Daoy (cell line): ENCODE results near the gene KEAP1. TPM values are rescaled to one million over a fixed set of nuclear protein-coding genes. Genes with fewer than 3 reads are reported as not detected.
"Not testable (repeated sequence)": the region's sequence is repeated elsewhere in the genome, so short reads cannot be mapped to it uniquely, and the experiment has no call there.

ENCODE experiments used
- DNase-seq: peaks from one replicate; pipeline ENCODE4 v3.0.0-alpha.2; 2015; ENCODE audit warnings: low read depth
- total RNA-seq: library from RNA; depleted of rRNA; stranded (reverse); fragments of >200 nt; shearing (Covaris generic); gene quantifications from 2 replicates; pipeline ENCODE4 v1.2.3, GENCODE V29; 2014; rRNA removed

The KEAP1 gene
- 92.3 and 99.8 TPM in 2 replicates for total RNA-seq

- DNase-seq: no peak
Measured at GRCh38 chr19:10503002-10503789, at the start of gene KEAP1. TSS of gene KEAP1 (minus strand) at chr19:10503356. CDS start at chr19:10500033, 3,323 bp downstream.

DNA sequence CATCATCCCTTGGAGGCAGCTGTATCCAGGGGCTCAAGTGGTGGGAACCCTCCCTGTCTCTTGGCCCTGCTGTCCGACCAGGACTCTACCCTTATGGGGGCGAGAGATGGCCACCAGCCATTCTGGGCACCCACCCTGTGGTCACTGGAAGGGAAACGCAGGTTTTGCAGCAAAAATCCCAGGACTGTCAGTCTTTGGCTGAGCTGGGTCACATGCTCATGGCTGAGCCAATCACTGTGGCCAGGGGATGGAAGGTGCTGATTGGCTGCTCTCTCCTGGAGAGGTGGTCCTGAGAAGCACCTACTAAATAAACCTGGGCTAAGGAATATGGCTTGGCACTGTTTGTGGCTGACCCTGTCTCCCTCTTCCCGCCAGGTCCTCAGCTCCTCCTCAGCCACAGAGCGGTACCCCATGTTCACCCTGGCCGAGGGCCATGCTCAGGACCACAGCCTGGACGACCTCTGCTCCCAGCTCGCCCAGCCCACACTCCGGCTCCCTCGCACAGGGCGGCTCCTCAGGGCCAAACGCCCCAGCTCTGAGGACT is 49.4 kb upstream of the KEAP1 start:
- DNase-seq: peak; percentile 56

GRCh38 chr19:10551698-10552301 is 48.6 kb upstream of the KEAP1 start:
- DNase-seq: peak; percentile 57

- DNase-seq: not testable (repeated sequence)
Measured at GRCh38 chr19:10551006-10551405, 47.9 kb upstream of the KEAP1 start.

- DNase-seq: no peak
Measured at GRCh38 chr19:10550336-10550735, 47.2 kb upstream of the KEAP1 start.

DNA sequence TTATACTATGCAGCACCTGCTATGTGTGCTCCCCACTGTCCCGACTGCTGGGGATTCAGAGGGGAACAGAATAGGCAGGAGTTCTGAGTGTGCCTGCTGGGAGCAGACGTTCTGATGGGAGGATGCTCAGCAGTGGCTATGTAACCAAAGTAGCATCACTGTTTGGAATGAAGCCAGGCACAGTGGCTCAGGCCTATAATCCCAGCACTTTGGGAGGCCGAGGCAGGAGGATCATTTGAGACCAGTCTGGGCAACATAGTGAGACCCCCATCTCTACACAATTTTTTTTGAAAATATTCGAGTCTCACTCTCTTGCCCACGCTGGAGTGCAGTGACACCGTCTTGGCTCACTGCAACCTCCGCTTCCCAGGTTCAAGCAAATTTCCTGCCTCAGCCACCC is 46.6 kb upstream of the KEAP1 start:
- DNase-seq: no peak

- DNase-seq: no peak
Measured at GRCh38 chr19:10548746-10549276, 45.7 kb upstream of the KEAP1 start.

DNA sequence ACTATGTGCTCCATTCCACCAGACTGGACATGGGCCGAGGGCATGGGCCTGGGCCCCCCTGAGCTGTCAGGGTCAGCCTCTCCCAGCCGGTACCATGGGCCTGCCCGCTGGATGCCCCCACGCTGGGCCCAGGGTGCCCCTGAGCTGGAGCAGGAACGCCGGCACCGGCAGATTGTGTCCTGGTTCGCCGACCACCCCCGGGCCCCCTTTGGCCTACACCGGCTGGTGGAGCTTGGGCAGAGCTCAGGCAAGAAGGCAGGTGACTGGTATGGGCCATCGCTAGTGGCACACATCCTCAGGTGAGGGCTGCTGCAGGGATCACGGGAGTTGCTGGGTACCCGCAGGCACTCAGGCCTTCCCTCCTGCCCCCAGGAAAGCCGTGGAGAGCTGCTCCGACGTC is 43.7 kb upstream of the KEAP1 start:
- DNase-seq: no peak

DNA sequence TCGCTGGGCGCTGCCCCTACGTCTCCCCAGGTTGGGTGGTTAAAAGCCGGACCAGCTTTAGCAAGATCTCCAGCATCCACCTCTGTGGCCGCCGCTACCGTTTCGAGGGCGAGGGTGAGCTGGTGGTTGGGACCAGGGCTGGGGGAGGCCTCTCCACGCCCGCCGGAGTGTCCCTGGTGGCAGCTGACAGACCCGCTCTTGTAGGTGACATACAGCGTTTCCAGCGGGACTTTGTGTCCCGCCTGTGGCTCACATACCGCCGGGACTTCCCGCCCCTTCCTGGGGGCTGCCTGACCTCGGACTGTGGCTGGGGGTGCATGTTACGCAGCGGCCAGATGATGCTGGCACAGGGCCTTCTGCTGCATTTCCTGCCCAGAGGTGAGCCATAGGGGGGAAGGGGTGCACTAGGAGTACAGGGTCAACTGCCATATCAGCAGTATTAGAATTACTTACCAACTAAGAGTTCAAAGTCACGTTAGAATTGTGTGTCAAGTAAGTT is 41.6 kb upstream of the KEAP1 start:
- no peak for DNase-seq

DNA sequence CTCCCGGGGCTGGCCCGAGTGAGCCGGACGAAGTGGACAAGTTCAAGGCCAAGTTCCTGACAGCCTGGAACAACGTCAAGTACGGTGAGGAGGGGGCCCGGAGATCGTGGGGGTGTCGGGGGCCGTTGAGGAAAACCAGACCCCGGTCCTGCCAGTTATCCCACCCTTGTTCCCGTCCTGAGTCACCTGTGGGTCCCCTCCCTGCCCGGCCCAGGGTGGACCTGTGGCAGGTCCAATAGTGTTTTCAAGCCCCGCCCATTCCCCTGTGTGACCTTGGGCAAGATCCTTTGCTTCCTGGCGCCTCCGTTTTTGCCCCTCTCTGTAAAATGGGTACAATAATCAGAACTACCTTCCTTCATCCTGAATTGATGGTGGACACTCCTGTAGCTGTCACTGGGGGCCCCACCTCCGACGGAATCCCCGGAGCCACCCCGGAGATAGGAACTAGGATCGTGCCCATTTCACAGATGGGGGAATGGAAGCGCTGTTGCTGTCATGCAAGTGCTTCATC is 41.1 kb upstream of the KEAP1 start:
- no peak for DNase-seq

DNA sequence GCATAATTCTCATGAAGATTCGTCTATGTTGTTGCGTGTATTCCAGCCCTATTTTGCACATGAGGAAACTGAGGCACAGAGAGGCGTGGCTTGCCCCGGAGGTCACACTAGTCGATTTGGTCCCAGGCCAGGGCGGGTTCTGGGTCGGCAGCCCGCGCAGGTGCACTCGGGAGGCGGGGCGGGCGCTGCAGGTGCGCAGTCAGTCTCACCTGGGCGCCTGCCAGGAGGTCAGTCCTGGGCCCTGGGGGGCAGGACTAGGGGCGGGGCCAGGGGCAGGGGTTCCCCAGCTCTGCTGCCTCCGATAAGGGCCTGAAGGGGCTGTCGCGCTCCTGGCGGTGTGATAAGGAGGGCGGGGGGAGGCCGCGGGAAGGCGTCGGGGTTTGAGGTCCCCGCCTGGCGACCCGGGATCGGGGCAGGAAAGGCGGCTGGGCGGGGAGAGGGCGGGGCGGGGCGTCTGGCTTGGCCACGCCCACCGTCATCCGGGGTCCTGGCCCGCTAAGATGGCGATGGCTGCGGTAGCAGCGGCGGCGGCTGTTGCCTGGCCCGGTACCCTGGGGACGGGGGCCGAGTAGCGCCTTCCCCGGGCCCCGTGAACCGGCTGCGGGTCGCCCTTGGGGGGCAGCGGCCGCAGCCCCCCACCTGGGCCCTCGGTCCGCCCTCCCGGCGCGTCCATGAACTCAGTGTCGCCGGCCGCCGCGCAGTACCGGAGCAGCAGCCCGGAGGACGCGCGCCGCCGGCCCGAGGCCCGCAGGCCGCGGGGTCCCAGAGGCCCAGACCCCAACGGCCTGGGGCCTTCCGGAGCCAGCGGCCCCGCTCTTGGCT is 40.5 kb upstream of the KEAP1 start, which contains the start of gene ATG4D:
Gene ATG4D (plus strand): TSS at position 485 of the 822 bp plus-strand sequence. CDS start 187 bp downstream, at position 672.
- DNase-seq: peak; percentile 82

GRCh38 chr19:10543059-10543419 is 39.9 kb upstream of the KEAP1 start:
- DNase-seq: no peak

GRCh38 chr19:10539016-10539415 is 35.9 kb upstream of the KEAP1 start:
- DNase-seq: not testable (repeated sequence)

GRCh38 chr19:10538204-10538983 is 35.2 kb upstream of the KEAP1 start:
- no peak for DNase-seq

- DNase-seq: no peak
Measured at GRCh38 chr19:10537668-10538067, 34.5 kb upstream of the KEAP1 start.

- DNase-seq: no peak
Measured at GRCh38 chr19:10535613-10536012, 32.5 kb upstream of the KEAP1 start.

GRCh38 chr19:10533646-10534386 is 30.7 kb upstream of the KEAP1 start:
- no peak for DNase-seq

DNA sequence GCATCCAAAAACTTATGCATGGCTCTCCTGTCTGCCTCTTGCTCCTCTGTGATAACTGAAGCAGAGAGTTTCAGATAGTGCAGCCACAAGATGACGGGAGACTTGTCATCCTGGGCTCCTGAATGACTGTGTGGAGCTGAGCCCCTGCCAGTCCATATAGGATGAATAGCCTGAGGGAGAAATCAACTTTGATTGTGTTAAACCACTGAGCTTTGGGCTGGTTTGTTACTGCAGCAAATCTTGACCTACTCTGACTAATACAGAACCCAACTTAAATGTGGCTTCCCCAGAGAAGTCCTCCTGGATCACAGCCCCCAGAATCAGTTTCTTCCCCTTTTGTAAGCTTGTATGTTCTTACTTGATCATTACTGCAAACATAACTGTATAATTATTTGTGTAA is 29.3 kb upstream of the KEAP1 start:
- DNase-seq: no peak

DNA sequence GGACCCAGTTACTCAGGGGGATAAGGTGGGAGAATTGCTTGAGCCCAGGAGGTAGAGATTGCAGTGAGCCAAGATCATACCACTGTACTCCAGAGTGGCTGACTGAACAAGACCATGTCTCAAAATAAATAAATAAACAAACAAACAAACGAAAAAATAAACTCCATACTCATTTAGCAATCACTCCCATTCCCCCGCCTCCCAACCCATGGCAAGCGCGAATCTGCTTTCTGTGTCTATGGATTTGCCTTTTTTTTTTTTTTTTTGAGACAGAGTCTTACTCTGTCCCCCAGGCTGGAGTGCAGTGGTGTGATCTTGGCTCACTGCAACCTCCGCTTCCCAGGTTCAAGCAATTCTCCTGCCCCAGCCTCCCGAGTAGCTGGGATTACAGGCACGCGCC is 23.7 kb upstream of the KEAP1 start:
- DNase-seq: not testable (repeated sequence)

GRCh38 chr19:10525636-10526035 is 22.5 kb upstream of the KEAP1 start:
- DNase-seq: no peak
